Sigmoid colon (tissue), 7 donors: ENCODE data around the gene SLC17A7. TPM values are rescaled to one million over a fixed set of nuclear protein-coding genes. Genes with fewer than 3 reads are reported as not detected.

ENCODE experiments used
- DNase-seq: peaks from one replicate; pipeline ENCODE4 v3.0.0-alpha.2; 2019
- H3K27ac ChIP-seq, 4 donors: fragments of 200-600 bp; sonication (generic); one replicate each; pipeline ENCODE4 v1.5.1; 2016 to 2019; ENCODE audit warnings: mild to moderate bottlenecking in 1 of 4
- H3K27me3 ChIP-seq, 3 donors: fragments of 200-600 bp; sonication (generic); one replicate each; pipeline ENCODE4 v1.5.1; 2019; ENCODE audit warnings: mild to moderate bottlenecking in 1 of 3
- H3K36me3 ChIP-seq, 4 donors: fragments of 200-600 bp; sonication (generic); one replicate each; pipeline ENCODE4 v1.5.1; 2016 to 2019
- H3K4me1 ChIP-seq, 4 donors: fragments of 200-600 bp; sonication (generic); one replicate each; pipeline ENCODE4 v1.5.1; 2017 to 2019
- H3K4me3 ChIP-seq, 4 donors: fragments of 200-600 bp; sonication (generic); one replicate each; pipeline ENCODE4 v1.5.1; 2017 to 2019; ENCODE audit warnings: mild to moderate bottlenecking in 2 of 4, moderate library complexity in 1 of 4
- H3K9me3 ChIP-seq, 4 donors: fragments of 200-600 bp in 3 of 4; sonication (generic) in 3 of 4; one replicate each; pipeline versions ENCODE4 v1.5.1 to v1.6.1; 2013 to 2019
- EP300 ChIP-seq, 4 donors: sonication (generic); formaldehyde crosslinking; IDR thresholded peaks; one replicate each; pipeline ENCODE4 v1.6.1; 2017; ENCODE audit warnings: antibody characterized with exemption in 4 of 4
- POLR2A ChIP-seq, 2 donors: fragments of 450-650 bp; IDR thresholded peaks; one replicate each; pipeline ENCODE4 v1.6.1; 2016; ENCODE audit warnings: antibody characterized with exemption in 2 of 2, mild to moderate bottlenecking in 2 of 2, moderate library complexity in 2 of 2
- POLR2AphosphoS5 ChIP-seq, 4 donors: sonication (generic); formaldehyde crosslinking; IDR thresholded peaks; one replicate each; pipeline ENCODE4 v1.6.1; 2017; ENCODE audit warnings: antibody characterized with exemption in 4 of 4
- WGBS, 2 donors: extraction: QIAGEN DNeasy Blood & Tissue Kit; methylation state at CpG; one replicate each; pipeline ENCODE4 v1.1.7; 2013; 5-methylcytosine and 5-hydroxymethylcytosine counted together
- intact Hi-C: fragments of 100-400 bp; cut with DNase I; formaldehyde crosslinking; loops from one replicate; pipeline ENCODE4 v1.15.1; 2023
- polyA plus RNA-seq, 3 donors: library from polyadenylated mRNA; stranded (reverse); fragments of 200-250 nt; gene quantifications; one replicate each; pipeline ENCODE4 v1.2.3, GENCODE V29; 2013
- total RNA-seq, 4 donors: library from RNA; depleted of rRNA; stranded (reverse); fragments of >200 nt; gene quantifications; one replicate each; pipeline ENCODE4 v1.1.0, GENCODE V29; 2016
- TF ChIP-seq, protein P1 (sequence below), 4 experiments: fragments of 450-650 bp in 3 of 4; fragments of 200-600 bp in 1 of 4; IDR thresholded peaks; one replicate each; pipeline ENCODE4 v1.5.1; 2016 to 2019; ENCODE audit warnings: antibody characterized with exemption in 4 of 4, mild to moderate bottlenecking in 3 of 4, moderate library complexity in 2 of 4
- donor health status: healthy with polysubstance abuse.
- donor health status: Bipolar disorder and iron deficiency.
- donor health status: healthy.

The SLC17A7 gene
- total and polyA plus RNA-seq, 7 donors: 0.23 to 1.8 (median 0.62) TPM; not detected in 1

GRCh38 chr19:49415102-49415809 lies 26.1 kb downstream of the SLC17A7 start:
- Histone ChIP-seq H3K36me3 (no peaks in the 10 kb centered on the region), H3K27ac (no peak overlapping the region), H3K27me3 (peaks cover 5 to 59% (median 46%) of the 10 kb centered on the region in 3 donors), H3K4me1 (no peaks in the 10 kb centered on the region), H3K4me3 (no peak overlapping the region), H3K9me3 (no peaks in the 10 kb centered on the region)
- 67 to 73% methylated on average over 15 of the region's 15 CpGs for WGBS, 2 donors
- intact Hi-C loops: no loop called here
- TF ChIP-seq, protein P1, sequence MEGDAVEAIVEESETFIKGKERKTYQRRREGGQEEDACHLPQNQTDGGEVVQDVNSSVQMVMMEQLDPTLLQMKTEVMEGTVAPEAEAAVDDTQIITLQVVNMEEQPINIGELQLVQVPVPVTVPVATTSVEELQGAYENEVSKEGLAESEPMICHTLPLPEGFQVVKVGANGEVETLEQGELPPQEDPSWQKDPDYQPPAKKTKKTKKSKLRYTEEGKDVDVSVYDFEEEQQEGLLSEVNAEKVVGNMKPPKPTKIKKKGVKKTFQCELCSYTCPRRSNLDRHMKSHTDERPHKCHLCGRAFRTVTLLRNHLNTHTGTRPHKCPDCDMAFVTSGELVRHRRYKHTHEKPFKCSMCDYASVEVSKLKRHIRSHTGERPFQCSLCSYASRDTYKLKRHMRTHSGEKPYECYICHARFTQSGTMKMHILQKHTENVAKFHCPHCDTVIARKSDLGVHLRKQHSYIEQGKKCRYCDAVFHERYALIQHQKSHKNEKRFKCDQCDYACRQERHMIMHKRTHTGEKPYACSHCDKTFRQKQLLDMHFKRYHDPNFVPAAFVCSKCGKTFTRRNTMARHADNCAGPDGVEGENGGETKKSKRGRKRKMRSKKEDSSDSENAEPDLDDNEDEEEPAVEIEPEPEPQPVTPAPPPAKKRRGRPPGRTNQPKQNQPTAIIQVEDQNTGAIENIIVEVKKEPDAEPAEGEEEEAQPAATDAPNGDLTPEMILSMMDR (IDR thresholded peaks at IDR 0.05): no peak
- TF ChIP-seq POLR2A (IDR thresholded peaks at IDR 0.05) (no peak), POLR2AphosphoS5 (IDR thresholded peaks at IDR 0.05) (no peak), EP300 (IDR thresholded peaks at IDR 0.05) (no peak)
- DNase-seq: no peak

GRCh38 chr19:49414256-49414655 lies 27.1 kb downstream of the SLC17A7 start:
- no peaks in the 10 kb centered on the region for H3K36me3 ChIP-seq
- H3K4me1 ChIP-seq: no peaks in the 10 kb centered on the region
- no peak for DNase-seq
- intact Hi-C loops: no loop called here
- TF ChIP-seq, protein P1 (IDR thresholded peaks at IDR 0.05): no peak
- TF ChIP-seq EP300 (IDR thresholded peaks at IDR 0.05): no peak
- H3K4me3 ChIP-seq: no peak overlapping the region
- H3K27me3 ChIP-seq: peaks cover 5 to 52% (median 37%) of the 10 kb centered on the region in 3 donors
- no peak overlapping the region for H3K27ac ChIP-seq
- 79 to 88% methylated on average over 3 of the region's 3 CpGs for WGBS, 2 donors
- no peaks in the 10 kb centered on the region for H3K9me3 ChIP-seq

- no peak for TF ChIP-seq POLR2A (IDR thresholded peaks at IDR 0.05)
- TF ChIP-seq EP300 (IDR thresholded peaks at IDR 0.05): no peak
- TF ChIP-seq, protein P1 (IDR thresholded peaks at IDR 0.05): no peak
- no peak for TF ChIP-seq POLR2AphosphoS5 (IDR thresholded peaks at IDR 0.05)
- Histone ChIP-seq H3K36me3 (no peaks in the 10 kb centered on the region), H3K4me1 (no peaks in the 10 kb centered on the region), H3K27me3 (peaks cover 0 to 42% (median 28%) of the 10 kb centered on the region in 3 donors), H3K9me3 (no peaks in the 10 kb centered on the region), H3K4me3 (no peak overlapping the region), H3K27ac (no peak overlapping the region)
- no peak for DNase-seq
- WGBS, 2 donors: 69 to 78% methylated on average over 9 of the region's 9 CpGs
- intact Hi-C loops: no loop called here
Observed at GRCh38 chr19:49413348-49413747, 28.0 kb downstream of the SLC17A7 start.

- WGBS, 2 donors: 77 to 83% methylated on average over 3 of the region's 3 CpGs
- no peak overlapping the region for H3K4me3 ChIP-seq
- peaks cover 0 to 27% (median 14%) of the 10 kb centered on the region in 3 donors for H3K27me3 ChIP-seq
- no peaks in the 10 kb centered on the region for H3K4me1 ChIP-seq
- intact Hi-C loops: no loop called here
- TF ChIP-seq, protein P1 (IDR thresholded peaks at IDR 0.05): no peak
- TF ChIP-seq POLR2A (IDR thresholded peaks at IDR 0.05): no peak
- TF ChIP-seq POLR2AphosphoS5 (IDR thresholded peaks at IDR 0.05): no peak
- TF ChIP-seq EP300 (IDR thresholded peaks at IDR 0.05): no peak
- no peak overlapping the region for H3K27ac ChIP-seq
- no peak for DNase-seq
- no peaks in the 10 kb centered on the region for H3K36me3 ChIP-seq
- no peaks in the 10 kb centered on the region for H3K9me3 ChIP-seq
Observed at GRCh38 chr19:49411681-49412326, 29.5 kb downstream of the SLC17A7 start.
